T follicular helper cell (primary cell): Measurements from ENCODE around the gene CEND1.
A peak's percentile ranks its signal among the peaks of the same experiment; 100 is the strongest.
"Not testable (repeated sequence)": the region's sequence is repeated elsewhere in the genome, so short reads cannot be mapped to it uniquely, and the experiment has no call there.

Experiments used
- DNase-seq: peaks from one replicate; pipeline ENCODE4 v3.0.0-alpha.2; 2020; ENCODE audit warnings: low read depth

Gene CEND1

DNA sequence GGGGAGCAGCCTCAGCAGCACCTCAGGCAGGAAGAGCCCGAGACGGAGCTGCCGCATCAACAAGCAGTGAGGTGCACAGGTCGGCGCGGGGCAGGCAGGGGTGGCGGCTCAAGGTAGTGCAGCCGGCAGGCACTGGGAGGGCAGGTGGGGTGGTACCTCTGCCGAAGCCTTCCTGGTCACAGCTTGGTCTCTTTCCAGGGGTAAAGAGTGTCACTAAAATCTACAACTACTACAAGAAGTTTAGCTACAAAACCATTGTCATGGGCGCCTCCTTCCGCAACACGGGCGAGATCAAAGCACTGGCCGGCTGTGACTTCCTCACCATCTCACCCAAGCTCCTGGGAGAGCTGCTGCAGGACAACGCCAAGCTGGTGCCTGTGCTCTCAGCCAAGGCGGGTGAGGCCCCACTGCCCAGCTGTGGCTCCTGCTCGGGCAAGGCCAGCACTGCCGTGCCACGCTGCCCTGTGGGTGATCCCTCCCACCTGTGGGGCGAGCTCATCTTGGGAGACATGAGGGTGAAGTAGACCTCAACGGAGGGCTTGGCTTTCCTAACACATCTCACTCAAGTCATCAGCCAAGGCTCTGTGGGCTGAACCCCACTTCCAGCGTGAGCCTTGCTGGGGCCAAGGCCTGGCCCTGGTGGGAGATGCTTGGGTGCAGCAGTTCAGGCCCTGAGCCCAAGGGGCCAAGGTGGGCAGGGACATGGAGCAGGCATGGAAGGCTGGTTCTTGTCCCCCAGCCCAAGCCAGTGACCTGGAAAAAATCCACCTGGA is 26.2 kb downstream of the CEND1 start:
- DNase-seq: no peak

DNA sequence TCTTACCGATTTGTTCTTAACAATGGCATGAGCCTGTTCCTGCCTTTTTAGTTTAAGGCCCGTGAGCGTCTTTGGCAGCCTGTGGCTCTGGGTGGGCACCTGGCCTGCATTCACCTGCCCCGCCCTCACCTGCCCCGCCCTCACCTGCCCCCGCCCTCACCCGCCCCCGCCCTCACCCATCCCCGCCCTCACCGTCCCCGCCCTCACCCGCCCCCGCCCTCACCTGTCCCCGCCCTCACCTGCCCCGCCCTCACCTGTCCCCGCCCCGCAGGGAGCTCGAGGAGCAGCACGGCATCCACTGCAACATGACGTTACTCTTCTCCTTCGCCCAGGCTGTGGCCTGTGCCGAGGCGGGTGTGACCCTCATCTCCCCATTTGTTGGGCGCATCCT is 26.8 kb downstream of the CEND1 start:
- no peak for DNase-seq

- no peak for DNase-seq
These were observed 27.3 kb downstream of the CEND1 start for GRCh38 chr11:762421-763072.

- no peak for DNase-seq
These were observed 28.3 kb downstream of the CEND1 start for GRCh38 chr11:761526-762108.

DNA sequence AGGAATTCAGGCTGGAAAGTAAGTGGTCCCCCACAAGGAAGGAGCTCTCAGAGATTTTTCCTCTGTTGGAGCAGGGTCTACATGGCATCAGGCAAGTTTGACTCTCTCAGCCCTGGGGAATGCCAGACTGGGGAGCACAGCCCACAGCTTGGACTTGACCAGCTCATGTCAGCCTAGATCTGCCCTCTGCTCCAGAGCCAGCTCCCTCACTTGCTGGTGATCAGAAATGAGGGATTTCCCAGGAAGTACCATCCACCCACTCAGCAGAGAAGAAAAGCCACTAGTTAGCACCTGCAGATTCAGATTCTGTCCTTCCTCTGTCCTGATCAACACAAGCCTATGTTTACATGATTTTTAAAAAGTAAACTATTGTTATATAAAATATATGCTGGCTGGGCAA is 29.7 kb downstream of the CEND1 start:
- DNase-seq: no peak

DNA sequence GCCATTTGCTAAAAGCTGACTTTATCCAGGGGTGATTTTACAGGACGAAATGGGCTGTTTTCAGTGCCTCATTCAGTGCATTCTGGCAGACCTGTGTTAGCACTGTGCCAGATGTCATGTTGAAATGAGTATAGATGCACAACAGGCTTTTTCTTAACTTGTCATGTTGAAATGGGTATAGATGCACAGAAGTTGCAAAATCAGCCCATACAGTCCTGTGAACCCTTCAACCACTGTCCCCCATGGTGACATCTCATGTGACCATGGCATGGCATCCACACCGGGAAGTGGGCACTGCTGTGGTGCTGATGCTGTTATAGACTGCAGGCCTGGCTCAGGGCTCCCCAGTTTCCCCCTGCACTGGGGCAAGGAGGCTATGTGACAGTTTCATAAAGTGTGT is 40.2 kb downstream of the CEND1 start:
- DNase-seq: no peak

DNA sequence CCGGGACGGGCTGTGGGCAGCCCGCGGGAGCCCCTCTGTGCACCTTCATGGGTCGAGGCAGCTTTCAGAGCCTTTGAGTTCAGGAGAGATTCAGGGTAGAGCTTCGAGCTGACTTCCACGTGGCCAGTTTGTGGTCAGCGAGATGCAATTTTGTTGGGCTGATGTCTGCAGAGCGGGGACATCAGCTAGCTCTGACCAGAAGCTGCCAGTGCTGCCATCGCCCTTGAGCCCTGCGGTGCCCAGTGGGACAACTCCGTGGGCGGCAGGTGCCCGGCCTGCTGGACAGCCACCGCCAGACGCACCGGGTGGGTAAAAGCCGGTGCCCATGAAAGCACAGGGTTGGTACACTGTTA is 41.9 kb downstream of the CEND1 start:
- no peak for DNase-seq

- peak; percentile 60 for DNase-seq
These were observed 42.5 kb downstream of the CEND1 start, which contains the start of gene TALDO1 for GRCh38 chr11:747158-748006. TALDO1 (plus strand) TSS chr11:747464; CDS start chr11:747482, 18 bp downstream.

GRCh38 chr11:746289-747157 is 43.4 kb downstream of the CEND1 start:
- no peak for DNase-seq

- no peak for DNase-seq
These were observed 44.5 kb downstream of the CEND1 start for GRCh38 chr11:745428-745827.

DNA sequence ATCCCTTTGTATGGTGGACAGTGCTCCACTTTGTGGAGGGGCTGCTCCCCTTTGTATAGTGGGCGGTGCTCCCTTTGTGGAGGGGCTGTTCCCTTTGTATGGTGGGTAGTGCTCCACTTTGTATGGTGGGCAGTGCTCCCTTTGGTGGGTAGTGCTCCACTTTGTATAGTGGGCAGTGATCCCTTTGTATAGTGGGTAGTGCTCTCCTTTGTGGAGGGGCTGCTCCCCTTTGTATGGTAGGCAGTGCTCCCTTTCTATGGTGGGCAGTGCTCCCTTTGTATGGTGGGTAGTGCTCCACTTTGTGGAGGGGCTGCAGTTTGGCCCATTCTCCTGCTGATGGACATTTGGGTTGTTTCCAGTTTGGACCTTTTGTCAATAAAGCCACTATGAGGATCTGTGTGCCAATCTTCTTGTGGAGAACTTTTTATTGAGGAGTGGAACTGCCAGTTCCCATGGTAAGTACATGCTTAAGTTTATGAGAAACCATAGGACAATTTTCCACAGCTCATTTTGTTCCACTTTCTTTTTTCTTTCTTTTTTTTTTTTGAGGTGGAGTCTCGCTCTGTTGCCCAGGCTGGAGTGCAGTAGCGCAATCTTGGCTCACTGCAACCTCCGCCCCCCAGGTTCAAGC is 47.2 kb downstream of the CEND1 start:
- DNase-seq: no peak

DNA sequence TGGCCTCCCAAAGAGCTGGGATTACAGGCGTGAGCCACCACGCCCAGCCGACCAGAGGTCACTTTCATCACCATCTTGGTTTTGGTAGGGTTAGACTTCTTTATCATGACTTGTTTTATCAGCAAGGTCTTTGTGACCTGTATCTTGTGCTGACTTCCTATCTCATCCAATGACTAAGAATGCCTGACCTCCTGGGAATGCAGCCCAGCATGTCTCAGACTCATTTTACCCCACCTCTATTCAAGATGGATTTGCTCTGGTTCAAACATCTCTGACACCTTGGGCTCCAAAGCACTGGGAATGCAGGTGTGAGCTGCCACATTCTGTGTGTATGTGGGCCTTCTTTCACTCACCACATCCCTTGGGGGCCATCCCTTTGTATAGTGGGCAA is 47.7 kb downstream of the CEND1 start:
- DNase-seq: no peak

GRCh38 chr11:737899-738298 is 52.0 kb downstream of the CEND1 start:
- not testable (repeated sequence) for DNase-seq

GRCh38 chr11:737366-737765 is 52.5 kb downstream of the CEND1 start:
- DNase-seq: no peak
